B cell (primary cell): ENCODE results near the gene MVK. TPM values are rescaled to one million over a fixed set of nuclear protein-coding genes. Genes with fewer than 3 reads are reported as not detected.

Source experiments
- ATAC-seq: fragments of 200-7000 bp; cut with Tn5 transposase; one replicate; pipeline ENCODE4 v1.10.0; 2021; ENCODE audit warnings: low read depth, mild to moderate bottlenecking, moderate number of reproducible peaks, moderate library complexity
- CTCF ChIA-PET: fragments of 350-600 bp; sonication (Branson Sonifier 250); formaldehyde crosslinking; loops from one replicate; lab custom pipeline; 2021; ENCODE audit warnings: antibody characterized with exemption, inconsistent platforms; lab: Charles Lee
- POLR2A ChIA-PET: fragments of 350-600 bp; sonication (Branson Sonifier 250); formaldehyde crosslinking; loops from one replicate; lab custom pipeline; 2021; ENCODE audit warnings: antibody characterized with exemption; lab: Charles Lee
- DNase-seq: peaks from one replicate; pipeline ENCODE4 v3.0.0; 2013
- H2AFZ ChIP-seq: 2 replicates; pipeline ENCODE4 v1.6.1; 2012; ENCODE audit warnings: mild to moderate bottlenecking, low read depth, low read length; ENCODE audit not compliant: insufficient read depth, poor library complexity, severe bottlenecking
- H3K27ac ChIP-seq, 2 donors: 1 replicate in 1 of 2; 2 replicates in 1 of 2; pipeline ENCODE4 v1.5.1; 2012 to 2013; ENCODE audit warnings: low read length in 2 of 2, mild to moderate bottlenecking in 2 of 2, moderate library complexity in 1 of 2
- H3K27me3 ChIP-seq, 4 experiments: fragments of 200-600 bp in 1 of 4; sonication (generic) in 1 of 4; replicated peaks in 1 of 4; 1 replicate in 2 of 4; 2 replicates in 2 of 4; pipeline versions ENCODE4 v1.6.1 to v1.7.0; 2013 to 2016; ENCODE audit warnings: low read length in 3 of 4, mild to moderate bottlenecking in 2 of 4, mixed read lengths in 1 of 4, moderate library complexity in 1 of 4; ENCODE audit not compliant: insufficient read depth in 4 of 4, control insufficient read depth in 3 of 4; ENCODE audit errors: control extremely low read depth in 1 of 4
- H3K36me3 ChIP-seq, 2 experiments: replicated peaks in 1 of 2; 1 replicate in 1 of 2; 2 replicates in 1 of 2; pipeline versions ENCODE4 v1.6.1 to v1.7.1; 2013; ENCODE audit warnings: low read length in 1 of 2; ENCODE audit not compliant: insufficient read depth in 2 of 2, control insufficient read depth in 1 of 2; ENCODE audit errors: control extremely low read depth in 1 of 2, extremely low read depth in 1 of 2
- H3K4me1 ChIP-seq, 2 donors: fragments of 200-600 bp in 1 of 2; sonication (generic) in 1 of 2; 1 replicate in 1 of 2; 2 replicates in 1 of 2; pipeline versions ENCODE4 v1.5.1 to v1.6.1; 2013 to 2017; ENCODE audit warnings: low read length in 2 of 2; ENCODE audit not compliant: control insufficient read depth in 2 of 2, insufficient read depth in 2 of 2
- H3K4me2 ChIP-seq: replicated peaks from 2 replicates; pipeline ENCODE3; 2012; ENCODE audit warnings: mild to moderate bottlenecking, low read depth, low read length; ENCODE audit not compliant: poor library complexity, severe bottlenecking
- H3K4me3 ChIP-seq, 5 experiments: fragments of 200-600 bp in 1 of 5; sonication (generic) in 1 of 5; 1 replicate in 3 of 5; 2 replicates in 2 of 5; pipeline versions ENCODE4 v1.5.1 to v1.7.0; 2011 to 2016; ENCODE audit warnings: low read length in 4 of 5, mild to moderate bottlenecking in 4 of 5, low read depth in 2 of 5, control low read depth in 1 of 5, moderate library complexity in 1 of 5; ENCODE audit not compliant: insufficient read depth in 1 of 5; ENCODE audit errors: control extremely low read depth in 1 of 5, extremely low read depth in 1 of 5
- H3K79me2 ChIP-seq: fragments of 200-600 bp; sonication (generic); one replicate; pipeline ENCODE4 v1.6.0; 2016; ENCODE audit warnings: low read length; ENCODE audit not compliant: control insufficient read depth, insufficient read depth
- H3K9ac ChIP-seq: fragments of 200-600 bp; sonication (generic); 2 replicates; pipeline ENCODE4 v1.6.1; 2017; ENCODE audit warnings: mild to moderate bottlenecking, low read length, moderate library complexity
- H3K9me3 ChIP-seq, 3 donors: one replicate each; pipeline versions ENCODE4 v1.6.1 to v1.7.1; 2013; ENCODE audit warnings: low read length in 2 of 3; ENCODE audit not compliant: control insufficient read depth in 2 of 3, insufficient read depth in 1 of 3; ENCODE audit errors: control extremely low read depth in 1 of 3
- H4K20me1 ChIP-seq: 2 replicates; pipeline ENCODE4 v1.6.0; 2012; ENCODE audit warnings: mild to moderate bottlenecking, low read length; ENCODE audit not compliant: insufficient read depth, control insufficient read depth, poor library complexity, severe bottlenecking
- H3K27ac Mint-ChIP-seq: one replicate; pipeline ENCODE4 v1.8.0; 2021; ENCODE audit warnings: mixed read lengths
- H3K27me3 Mint-ChIP-seq: one replicate; pipeline ENCODE4 v1.8.0; 2021; ENCODE audit warnings: mixed read lengths
- H3K4me1 Mint-ChIP-seq: one replicate; pipeline ENCODE4 v1.8.0; 2021; ENCODE audit warnings: mixed read lengths
- H3K4me3 Mint-ChIP-seq: one replicate; pipeline ENCODE4 v1.8.0; 2021; ENCODE audit warnings: mixed read lengths
- H3K9me3 Mint-ChIP-seq: one replicate; pipeline ENCODE4 v1.8.0; 2022; ENCODE audit warnings: mixed read lengths; ENCODE audit not compliant: insufficient read depth
- EZH2 ChIP-seq: IDR thresholded peaks from 2 replicates; pipeline ENCODE4 v1.6.1; 2012; ENCODE audit warnings: borderline replicate concordance, low read depth, mild to moderate bottlenecking, moderate library complexity, low read length; ENCODE audit not compliant: insufficient read depth, poor library complexity, severe bottlenecking
- WGBS: methylation state at CpG from one replicate; pipeline ENCODE4 v1.1.5; 2013; ENCODE audit warnings: missing lambda C conversion rate; ENCODE audit not compliant: insufficient coverage; 5-methylcytosine and 5-hydroxymethylcytosine counted together
- intact Hi-C: fragments of 100-400 bp; cut with micrococcal nuclease; formaldehyde crosslinking; loops from one replicate; pipeline ENCODE4 v1.10.0; 2022
- polyA plus RNA-seq: library from polyadenylated mRNA; depleted of rRNA; stranded (reverse); fragments of >200 nt; gene quantifications from 2 replicates; pipeline ENCODE4 v1.2.3, GENCODE V29; 2012
- total RNA-seq, 2 donors: library from RNA; stranded (reverse); fragments of 120-200 nt in 1 of 2; gene quantifications; 1 replicate in 1 of 2; 2 replicates in 1 of 2; pipeline versions ENCODE4 v1.2.3 to v1.2.4, GENCODE V29; 2013 to 2022
- TF ChIP-seq, protein P1 (sequence below): fragments of 200-600 bp; IDR thresholded peaks from one replicate; pipeline ENCODE4 v1.8.0; 2022; ENCODE audit warnings: antibody characterized with exemption, mild to moderate bottlenecking

Gene MVK
- total and polyA plus RNA-seq, 2 donors (not counting 1 experiment from before 2014, with no cell fraction given): 12.1 to 12.5 TPM

DNA sequence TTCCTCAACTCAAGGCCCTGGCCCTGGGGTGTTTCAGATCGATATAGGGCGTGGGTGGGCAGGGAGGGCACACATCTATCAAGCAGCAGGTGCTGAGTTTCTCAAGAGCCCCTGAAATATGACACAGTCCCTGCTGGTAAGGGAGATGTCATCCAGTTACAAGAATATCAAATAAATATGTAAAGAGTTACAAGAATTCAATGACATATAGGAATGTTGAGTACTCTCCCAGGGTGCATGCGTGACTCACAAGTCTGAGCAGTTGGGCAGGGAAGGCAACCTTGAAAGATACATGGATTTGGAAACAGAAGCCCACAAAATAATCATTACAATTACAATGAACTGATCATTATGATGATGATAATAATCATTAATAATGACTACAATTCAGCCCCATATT lies 35.2 kb downstream of the MVK start:
- Histone ChIP-seq H3K27me3 (peaks cover 0 to 19% (median 3%) of the 10 kb centered on the region in 4 experiments), H3K27ac (no peak overlapping the region), H4K20me1 (no peaks in the 10 kb centered on the region), H2AFZ (no peak overlapping the region), H3K9me3 (peaks cover 0 to 4% (median 0%) of the 10 kb centered on the region in 3 donors), H3K9ac (no peak overlapping the region), H3K4me2 (no peak overlapping the region), H3K4me1 (no peaks in the 10 kb centered on the region), H3K4me3 (no peak overlapping the region), H3K79me2 (no peaks in the 10 kb centered on the region), H3K36me3 (no peaks in the 10 kb centered on the region)
- no CpG with 5 or more reads among the region's 3 CpGs for WGBS
- TF ChIP-seq, protein P1, sequence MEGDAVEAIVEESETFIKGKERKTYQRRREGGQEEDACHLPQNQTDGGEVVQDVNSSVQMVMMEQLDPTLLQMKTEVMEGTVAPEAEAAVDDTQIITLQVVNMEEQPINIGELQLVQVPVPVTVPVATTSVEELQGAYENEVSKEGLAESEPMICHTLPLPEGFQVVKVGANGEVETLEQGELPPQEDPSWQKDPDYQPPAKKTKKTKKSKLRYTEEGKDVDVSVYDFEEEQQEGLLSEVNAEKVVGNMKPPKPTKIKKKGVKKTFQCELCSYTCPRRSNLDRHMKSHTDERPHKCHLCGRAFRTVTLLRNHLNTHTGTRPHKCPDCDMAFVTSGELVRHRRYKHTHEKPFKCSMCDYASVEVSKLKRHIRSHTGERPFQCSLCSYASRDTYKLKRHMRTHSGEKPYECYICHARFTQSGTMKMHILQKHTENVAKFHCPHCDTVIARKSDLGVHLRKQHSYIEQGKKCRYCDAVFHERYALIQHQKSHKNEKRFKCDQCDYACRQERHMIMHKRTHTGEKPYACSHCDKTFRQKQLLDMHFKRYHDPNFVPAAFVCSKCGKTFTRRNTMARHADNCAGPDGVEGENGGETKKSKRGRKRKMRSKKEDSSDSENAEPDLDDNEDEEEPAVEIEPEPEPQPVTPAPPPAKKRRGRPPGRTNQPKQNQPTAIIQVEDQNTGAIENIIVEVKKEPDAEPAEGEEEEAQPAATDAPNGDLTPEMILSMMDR: no peak
- TF ChIP-seq EZH2: no peak
- intact Hi-C loops: no loop called here
- no peak for ATAC-seq
- H3K4me3 Mint-ChIP-seq: no peak overlapping the region
- peaks cover 52% of the 10 kb centered on the region for H3K27me3 Mint-ChIP-seq
- no peaks in the 10 kb centered on the region for H3K9me3 Mint-ChIP-seq
- H3K4me1 Mint-ChIP-seq: no peaks in the 10 kb centered on the region
- ChIA-PET POLR2A (no interaction called here), CTCF (interaction anchor here (1.5 kb wide), 1 partner anchor 11 kb away, joined by 4 read pairs; no protein-coding TSS in a partner anchor)
- no peak for DNase-seq
- H3K27ac Mint-ChIP-seq: no peak overlapping the region

DNA sequence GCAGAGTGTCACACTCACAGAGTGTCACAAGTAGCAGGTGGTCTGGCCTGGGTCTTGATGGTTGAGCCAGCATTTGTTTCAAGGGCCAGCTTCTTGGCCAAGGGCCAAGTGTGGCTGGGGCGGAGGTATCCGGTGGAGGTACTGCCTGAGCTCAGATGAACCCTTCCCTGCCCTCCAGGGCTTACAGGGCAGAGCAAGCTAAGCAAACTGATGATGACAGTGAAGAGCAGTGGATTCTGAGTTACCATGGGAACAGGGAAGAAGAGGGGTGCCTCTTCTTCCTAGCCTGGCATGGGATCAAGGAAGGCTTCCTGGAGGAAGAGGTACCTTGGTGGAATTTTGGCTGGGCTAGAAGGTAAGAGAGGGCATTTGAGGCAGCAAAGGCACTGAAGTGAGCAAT lies 35.7 kb downstream of the MVK start:
- H3K9me3 ChIP-seq: peaks cover 0 to 4% (median 0%) of the 10 kb centered on the region in 3 donors
- no peaks in the 10 kb centered on the region for H4K20me1 ChIP-seq
- no peaks in the 10 kb centered on the region for H3K36me3 ChIP-seq
- DNase-seq (no peak), ATAC-seq (no peak)
- no peak overlapping the region for H3K4me2 ChIP-seq
- ChIA-PET POLR2A (no interaction called here), CTCF (interaction anchor here (0.7 kb wide), 1 partner anchor 14 kb away, joined by 3 read pairs; no protein-coding TSS in a partner anchor)
- H3K27me3 Mint-ChIP-seq: peaks cover 52% of the 10 kb centered on the region
- no peak for TF ChIP-seq EZH2
- TF ChIP-seq, protein P1: no peak
- H3K9ac ChIP-seq: no peak overlapping the region
- H3K4me1 Mint-ChIP-seq: no peaks in the 10 kb centered on the region
- intact Hi-C loops: no loop called here
- no peak overlapping the region for H3K27ac ChIP-seq
- no peaks in the 10 kb centered on the region for H3K79me2 ChIP-seq
- no peak overlapping the region for H3K4me3 Mint-ChIP-seq
- H3K27ac Mint-ChIP-seq: no peak overlapping the region
- H3K27me3 ChIP-seq: peaks cover 0 to 19% (median 3%) of the 10 kb centered on the region in 4 experiments
- no peaks in the 10 kb centered on the region for H3K4me1 ChIP-seq
- H2AFZ ChIP-seq: no peak overlapping the region
- no peaks in the 10 kb centered on the region for H3K9me3 Mint-ChIP-seq
- WGBS: 89% methylated on average over 2 of the region's 2 CpGs
- H3K4me3 ChIP-seq: no peak overlapping the region
